Myocyte (in vitro differentiated cells): ENCODE measurements around the gene RAB2B. TPM values are rescaled to one million over a fixed set of nuclear protein-coding genes. Genes with fewer than 3 reads are reported as not detected.

Experiments
- total RNA-seq: library from RNA; depleted of rRNA; stranded (reverse); fragments of >200 nt; gene quantifications from 2 replicates; pipeline ENCODE4 v1.2.3, GENCODE V29; 2014

RAB2B gene
- total RNA-seq, 1 donor from 2014 or later, result 26.4 TPM

Other genes starting within 250 kb of the RAB2B start
- gene HNRNPC, start 207.5 kb downstream of the RAB2B start, total RNA-seq, result 541 and 590 TPM in 2 replicates
- gene RPGRIP1, start 196.9 kb downstream of the RAB2B start, total RNA-seq, result not detected in 2 replicates
- gene SUPT16H, start 92.9 kb downstream of the RAB2B start, total RNA-seq, result 70.7 and 75.3 TPM in 2 replicates
- gene CHD8, start 20.8 kb downstream of the RAB2B start, total RNA-seq, result 41.6 and 48.5 TPM in 2 replicates
- gene TOX4, start 236 bp upstream of the RAB2B start, total RNA-seq, result 25.6 and 27.8 TPM in 2 replicates
- gene METTL3, start 34.4 kb upstream of the RAB2B start, total RNA-seq, result 63.2 and 73.4 TPM in 2 replicates
- gene SALL2, start 49.4 kb upstream of the RAB2B start, total RNA-seq, result 4.6 and 4.7 TPM in 2 replicates
- not detected in 2 replicates for gene OR10G3, start 103.1 kb upstream of the RAB2B start, total RNA-seq
- gene OR10G2, start 158.0 kb upstream of the RAB2B start, total RNA-seq, result not detected in 2 replicates
- gene OR4E2, start 176.9 kb upstream of the RAB2B start, total RNA-seq, result not detected in 2 replicates
- gene OR4E1, start 196.9 kb upstream of the RAB2B start, total RNA-seq, result not detected in 2 replicates